Measurements from ENCODE around the gene PLD1. TPM values are rescaled to one million over a fixed set of nuclear protein-coding genes. Genes with fewer than 3 reads are reported as not detected.

PLD1 gene
- total and polyA plus RNA-seq, 2 of the 8 experiments (the other 6 are each of a cell fraction or from before 2014, with no cell fraction given) = 1.2 to 2.6 TPM

- TF ChIP-seq ASH2L (IDR thresholded peaks at IDR 0.05; ENCODE audit: low read length) = no peak
- TF ChIP-seq CHD1 (IDR thresholded peaks at IDR 0.05; ENCODE audit: low read depth, low read length) = no peak
- 0 out of 2 replicates have a peak, but pooled peaks have one; percentile 24 for TF ChIP-seq CEBPB (IDR thresholded peaks at IDR 0.05; ENCODE audit: low read depth, low read length)
- no peak for TF ChIP-seq CBX5 (IDR thresholded peaks at IDR 0.05; ENCODE audit: low read depth, low read length)
- CTCF ChIA-PET (ENCODE audit: partially characterized antibody) = interaction anchor here (0.7 to 0.8 kb wide), 2 partner anchors 14 to 85 kb away, joined by 3 read pairs; no protein-coding TSS in a partner anchor
Measured at GRCh38 chr3:171743327-171744157, 66.7 kb downstream of the PLD1 start.

More at GRCh38 chr3:171743327-171744157, 66.7 kb downstream of the PLD1 start:
- no peak overlapping the region for H3K4ac ChIP-seq (replicated peaks; ENCODE audit: insufficient read length, low read depth, low read length)
- no peak overlapping the region for H4K5ac ChIP-seq (ENCODE audit: insufficient read length, low read depth, low read length)
- no peak overlapping the region for H2BK12ac ChIP-seq (ENCODE audit: low read depth, low read length)
- no peak overlapping the region for H3K14ac ChIP-seq (ENCODE audit: insufficient read length)
- no peak overlapping the region for H3K4me3 ChIP-seq (ENCODE audit: extremely low read depth in 1 of 4, insufficient read depth in 2 of 4, low read depth in 3 of 4, low read length in 4 of 4)
- H3K4me2 ChIP-seq (ENCODE audit: insufficient read depth in 1 of 2, low read depth in 2 of 2, low read length in 2 of 2) = no peak overlapping the region
- H2BK15ac ChIP-seq (ENCODE audit: low read length) = no peak overlapping the region
- FAIRE-seq (no peak), DNase-seq (ENCODE audit: low read depth in 1 of 2, low spot score in 2 of 2) (no peak)
- no peaks in the 10 kb centered on the region for H3K23me2 ChIP-seq (ENCODE audit: low read depth, low read length)
- peaks cover 11 to 12% of the 10 kb centered on the region in 2 experiments for H3K9me3 ChIP-seq (ENCODE audit: insufficient read depth in 2 of 2, low read depth in 1 of 2, low read length in 1 of 2)
- no peak overlapping the region for H2AK5ac ChIP-seq (ENCODE audit: low read depth, low read length)
- POLR2A ChIA-PET (ENCODE audit: partially characterized antibody) = interaction anchor here (1.4 kb wide), 1 partner anchor 23 kb away, joined by 4 read pairs; no protein-coding TSS in a partner anchor
- H2BK120ac ChIP-seq (replicated peaks; ENCODE audit: low read depth, low read length) = no peak overlapping the region
- peaks cover 0 to 3% (median 2%) of the 10 kb centered on the region in 4 experiments; a peak in 2 of 7 replicates for H3K4me1 ChIP-seq (replicated peaks in 1 of 4; ENCODE audit: control insufficient read depth in 3 of 4, insufficient read depth in 4 of 4, low read length in 3 of 4)
- no peak overlapping the region for H4K8ac ChIP-seq (ENCODE audit: extremely low read depth, insufficient read depth, low read length)
- no peak overlapping the region for H3K18ac ChIP-seq (ENCODE audit: extremely low read depth, low read length)
- no peak overlapping the region for H3K56ac ChIP-seq (replicated peaks; ENCODE audit: insufficient read length, low read depth, low read length)
- WGBS, 2 experiments (ENCODE audit: extremely low coverage in 1 of 2, insufficient coverage in 1 of 2, insufficient read length in 1 of 2, insufficient replicate concordance in 2 of 2, low coverage in 1 of 2, low lambda C conversion rate in 2 of 2, missing lambda C conversion rate in 1 of 2) = 95% methylated on average over 10 of the region's 10 CpGs; no CpG with 5 or more reads in 1 of the 2 experiments
- no peak overlapping the region for H2BK20ac ChIP-seq (ENCODE audit: low read length)
- H2AFZ ChIP-seq (ENCODE audit: low read length) = no peak overlapping the region
- H3K23ac ChIP-seq (ENCODE audit: insufficient read length) = no peak overlapping the region
- H3K79me2 ChIP-seq (ENCODE audit: control insufficient read depth in 1 of 2, insufficient read depth in 2 of 2, low read length in 2 of 2) = no peaks in the 10 kb centered on the region
- no peaks in the 10 kb centered on the region for H3K27me3 ChIP-seq (replicated peaks in 1 of 4; ENCODE audit: control insufficient read depth in 3 of 4, extremely low read depth in 1 of 4, insufficient read depth in 3 of 4, low read length in 3 of 4)
- H2BK5ac ChIP-seq (ENCODE audit: low read depth, low read length) = no peak overlapping the region
- H3K79me1 ChIP-seq (ENCODE audit: low read depth, low read length) = no peaks in the 10 kb centered on the region
- H3K27ac ChIP-seq (ENCODE audit: low read depth, low read length) = no peak overlapping the region
- H3K36me3 ChIP-seq (ENCODE audit: control insufficient read depth in 2 of 4, insufficient read depth in 4 of 4, low read length in 3 of 4) = peaks cover 0 to 6% (median 0%) of the 10 kb centered on the region in 4 experiments; a peak in 1 of 8 replicates
- no peak overlapping the region for H4K91ac ChIP-seq (replicated peaks; ENCODE audit: insufficient read length, low read length)
- no peaks in the 10 kb centered on the region for H4K20me1 ChIP-seq (replicated peaks in 1 of 2; ENCODE audit: control insufficient read depth in 1 of 2, insufficient read depth in 2 of 2, low read length in 2 of 2)
- H3K9ac ChIP-seq (replicated peaks in 1 of 4; ENCODE audit: extremely low read depth in 1 of 4, low read depth in 3 of 4, low read length in 3 of 4) = no peak overlapping the region

Measured in H1 (cell line).